Tibial nerve (tissue), 4 donors: ENCODE data around the gene IRS1. TPM values are rescaled to one million over a fixed set of nuclear protein-coding genes. Genes with fewer than 3 reads are reported as not detected.

ENCODE experiments used
- DNase-seq, 2 donors: peaks; one replicate each; pipeline ENCODE4 v3.0.0-alpha.2; 2019; ENCODE audit warnings: low spot score in 2 of 2
- H3K27ac ChIP-seq, 4 donors: fragments of 200-600 bp; sonication (generic) in 3 of 4; one replicate each; pipeline ENCODE4 v1.5.1; 2017 to 2019; ENCODE audit warnings: mild to moderate bottlenecking in 1 of 4
- H3K27me3 ChIP-seq, 2 donors: fragments of 200-600 bp; sonication (generic) in 1 of 2; one replicate each; pipeline versions ENCODE4 v1.5.1 to v1.6.0; 2017 to 2019
- H3K36me3 ChIP-seq, 3 donors: fragments of 200-600 bp; sonication (generic); one replicate each; pipeline ENCODE4 v1.5.1; 2018 to 2019
- H3K4me1 ChIP-seq, 4 donors: fragments of 200-600 bp; sonication (generic) in 3 of 4; one replicate each; pipeline ENCODE4 v1.5.1; 2017 to 2019
- H3K4me3 ChIP-seq, 4 donors: fragments of 200-600 bp; sonication (generic) in 3 of 4; one replicate each; pipeline ENCODE4 v1.5.1; 2017 to 2019; ENCODE audit warnings: mild to moderate bottlenecking in 1 of 4, moderate library complexity in 1 of 4
- H3K9me3 ChIP-seq, 4 donors: fragments of 200-600 bp; sonication (generic) in 3 of 4; one replicate each; pipeline ENCODE4 v1.5.1; 2017 to 2019
- CTCF ChIP-seq, 5 experiments: fragments of 200-600 bp in 3 of 5; fragments of 450-650 bp in 2 of 5; sonication (generic) in 3 of 5; IDR thresholded peaks; one replicate each; pipeline ENCODE4 v1.5.1; 2016 to 2019; ENCODE audit warnings: antibody characterized with exemption in 5 of 5, mild to moderate bottlenecking in 3 of 5, moderate library complexity in 2 of 5
- EP300 ChIP-seq, 2 donors: sonication (generic); formaldehyde crosslinking; IDR thresholded peaks; one replicate each; pipeline ENCODE4 v1.6.1; 2017; ENCODE audit warnings: antibody characterized with exemption in 2 of 2, mild to moderate bottlenecking in 1 of 2
- POLR2A ChIP-seq, 2 donors: fragments of 450-650 bp; IDR thresholded peaks; one replicate each; pipeline ENCODE4 v1.6.1; 2017; ENCODE audit warnings: antibody characterized with exemption in 2 of 2, mild to moderate bottlenecking in 2 of 2, moderate library complexity in 2 of 2
- WGBS, 2 donors: methylation state at CpG; one replicate each; pipeline ENCODE4 v1.1.5; 2018; 5-methylcytosine and 5-hydroxymethylcytosine counted together
- total RNA-seq, 4 donors: library from RNA; depleted of rRNA; stranded (reverse); fragments of >200 nt; gene quantifications; one replicate each; pipeline ENCODE4 v1.1.0, GENCODE V29; 2016

The IRS1 gene
- total RNA-seq, 4 donors from 2014 or later, result 9.4 to 11.7 (median 11.2) TPM

GRCh38 chr2:226790011-226790410 is 9.6 kb downstream of the IRS1 start:
- TF ChIP-seq EP300 (IDR thresholded peaks at IDR 0.05) (no peak), POLR2A (IDR thresholded peaks at IDR 0.05) (no peak), CTCF (IDR thresholded peaks at IDR 0.05) (no peak)
- Histone ChIP-seq H3K4me3 (no peak overlapping the region), H3K9me3 (no peaks in the 10 kb centered on the region), H3K27me3 (no peaks in the 10 kb centered on the region), H3K27ac (peak overlapping the region in 2 of 4 donors; percentile 95 to 99), H3K36me3 (no peaks in the 10 kb centered on the region), H3K4me1 (peaks cover 0 to 66% (median 25%) of the 10 kb centered on the region in 4 donors)
- DNase-seq, result no peak
- WGBS, 2 donors, result 64 to 75% methylated on average over 1 of the region's 1 CpG

DNA sequence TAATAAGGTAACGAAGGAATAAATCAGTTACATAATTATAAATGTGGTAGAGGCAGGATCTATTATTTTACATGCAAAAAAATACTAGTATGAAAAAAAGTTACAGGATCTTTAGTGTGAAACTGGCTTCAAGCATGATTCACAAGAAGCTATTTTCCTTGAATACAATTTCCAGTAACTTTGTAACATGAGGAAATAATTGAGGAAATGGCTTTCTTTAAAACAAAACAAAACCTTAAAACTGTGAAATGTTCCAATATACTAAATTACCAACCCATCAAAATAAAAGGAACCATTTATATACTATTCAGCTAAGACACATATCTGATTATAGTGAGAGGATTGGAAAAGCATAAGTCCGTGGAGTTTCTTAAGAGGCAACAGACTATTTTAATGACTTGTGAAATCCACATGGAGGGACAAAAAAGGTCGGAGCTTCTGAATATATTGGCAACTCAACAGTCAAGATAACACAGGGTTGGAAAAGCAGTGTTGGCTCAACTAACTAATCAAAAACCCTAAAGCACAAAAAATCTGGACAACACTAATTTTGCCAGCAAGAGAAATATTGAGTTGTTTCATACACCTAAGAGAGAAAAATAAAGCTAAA is 10.6 kb downstream of the IRS1 start:
- Histone ChIP-seq H3K9me3 (no peaks in the 10 kb centered on the region), H3K36me3 (peaks cover 0 to under 1% (median 0%) of the 10 kb centered on the region in 3 donors), H3K27me3 (no peaks in the 10 kb centered on the region), H3K4me3 (no peak overlapping the region), H3K4me1 (peaks cover 0 to 58% (median 25%) of the 10 kb centered on the region in 4 donors), H3K27ac (peak overlapping the region in 2 of 4 donors; percentile 95 to 99)
- 38 to 44% methylated on average over 3 of the region's 3 CpGs for WGBS, 2 donors
- no peak for DNase-seq
- TF ChIP-seq EP300 (IDR thresholded peaks at IDR 0.05), result no peak
- no peak for TF ChIP-seq CTCF (IDR thresholded peaks at IDR 0.05)
- TF ChIP-seq POLR2A (IDR thresholded peaks at IDR 0.05), result no peak

GRCh38 chr2:226788064-226788463 is 11.6 kb downstream of the IRS1 start:
- no peak overlapping the region for H3K4me3 ChIP-seq
- no peaks in the 10 kb centered on the region for H3K9me3 ChIP-seq
- no peak overlapping the region for H3K27ac ChIP-seq
- DNase-seq, result no peak
- peaks cover 0 to 48% (median 19%) of the 10 kb centered on the region in 4 donors for H3K4me1 ChIP-seq
- no peaks in the 10 kb centered on the region for H3K27me3 ChIP-seq
- no peak for TF ChIP-seq POLR2A (IDR thresholded peaks at IDR 0.05)
- no peak for TF ChIP-seq CTCF (IDR thresholded peaks at IDR 0.05)
- no peak for TF ChIP-seq EP300 (IDR thresholded peaks at IDR 0.05)
- peaks cover 0 to 6% (median 0%) of the 10 kb centered on the region in 3 donors for H3K36me3 ChIP-seq

- DNase-seq, result no peak
- H3K9me3 ChIP-seq, result no peaks in the 10 kb centered on the region
- peaks cover 0 to 6% (median 0%) of the 10 kb centered on the region in 3 donors for H3K36me3 ChIP-seq
- 97 to 100% methylated on average over 2 of the region's 2 CpGs for WGBS, 2 donors
- no peaks in the 10 kb centered on the region for H3K27me3 ChIP-seq
- peaks cover 0 to 34% (median 11%) of the 10 kb centered on the region in 4 donors for H3K4me1 ChIP-seq
- no peak overlapping the region for H3K4me3 ChIP-seq
- no peak for TF ChIP-seq CTCF (IDR thresholded peaks at IDR 0.05)
- no peak for TF ChIP-seq EP300 (IDR thresholded peaks at IDR 0.05)
- no peak for TF ChIP-seq POLR2A (IDR thresholded peaks at IDR 0.05)
- no peak overlapping the region for H3K27ac ChIP-seq
Observed at GRCh38 chr2:226783885-226784284, 15.7 kb downstream of the IRS1 start.

GRCh38 chr2:226782092-226782713 is 17.4 kb downstream of the IRS1 start:
- Histone ChIP-seq H3K27ac (peak overlapping the region in 2 of 4 donors; percentile 66 to 67), H3K27me3 (no peaks in the 10 kb centered on the region), H3K36me3 (peaks cover 0 to 6% (median 0%) of the 10 kb centered on the region in 3 donors), H3K9me3 (no peaks in the 10 kb centered on the region), H3K4me1 (peaks cover 0 to 18% (median 8%) of the 10 kb centered on the region in 4 donors), H3K4me3 (no peak overlapping the region)
- DNase-seq, result no peak
- WGBS, 2 donors, result 40 to 46% methylated on average over 5 of the region's 5 CpGs
- TF ChIP-seq POLR2A (IDR thresholded peaks at IDR 0.05), result no peak
- no peak for TF ChIP-seq CTCF (IDR thresholded peaks at IDR 0.05)
- TF ChIP-seq EP300 (IDR thresholded peaks at IDR 0.05), result no peak
